Omental fat pad (tissue), 4 donors: ENCODE results near the gene HDAC9. TPM values are rescaled to one million over a fixed set of nuclear protein-coding genes. Genes with fewer than 3 reads are reported as not detected.

Experiments
- ATAC-seq: fragments of 150-250 bp; one replicate; pipeline ENCODE4 v1.9.1; 2016; ENCODE audit warnings: mild to moderate bottlenecking, moderate library complexity; ENCODE audit not compliant: low FRiP score
- DNase-seq: peaks from one replicate; pipeline ENCODE4 v3.0.0-alpha.2; 2019; ENCODE audit warnings: low spot score
- CTCF ChIP-seq, 3 donors: fragments of 450-650 bp; IDR thresholded peaks; one replicate each; pipeline ENCODE4 v1.5.1; 2016 to 2017; ENCODE audit warnings: antibody characterized with exemption in 3 of 3, mild to moderate bottlenecking in 3 of 3, moderate library complexity in 2 of 3
- total RNA-seq, 4 donors: library from RNA; depleted of rRNA; stranded (reverse); fragments of >200 nt; gene quantifications; one replicate each; pipeline ENCODE4 v1.1.0, GENCODE V29; 2016

The HDAC9 gene
- total RNA-seq, 4 donors from 2014 or later = 15.6 to 51.5 (median 24.1) TPM

- DNase-seq = no peak
- ATAC-seq = no peak
- no peak for TF ChIP-seq CTCF (IDR thresholded peaks at IDR 0.05)
Observed at GRCh38 chr7:18644981-18645380, 149.4 kb downstream of the HDAC9 start.

- TF ChIP-seq CTCF (IDR thresholded peaks at IDR 0.05) = no peak
Observed at GRCh38 chr7:18647582-18647981, 152.0 kb downstream of the HDAC9 start.

DNA sequence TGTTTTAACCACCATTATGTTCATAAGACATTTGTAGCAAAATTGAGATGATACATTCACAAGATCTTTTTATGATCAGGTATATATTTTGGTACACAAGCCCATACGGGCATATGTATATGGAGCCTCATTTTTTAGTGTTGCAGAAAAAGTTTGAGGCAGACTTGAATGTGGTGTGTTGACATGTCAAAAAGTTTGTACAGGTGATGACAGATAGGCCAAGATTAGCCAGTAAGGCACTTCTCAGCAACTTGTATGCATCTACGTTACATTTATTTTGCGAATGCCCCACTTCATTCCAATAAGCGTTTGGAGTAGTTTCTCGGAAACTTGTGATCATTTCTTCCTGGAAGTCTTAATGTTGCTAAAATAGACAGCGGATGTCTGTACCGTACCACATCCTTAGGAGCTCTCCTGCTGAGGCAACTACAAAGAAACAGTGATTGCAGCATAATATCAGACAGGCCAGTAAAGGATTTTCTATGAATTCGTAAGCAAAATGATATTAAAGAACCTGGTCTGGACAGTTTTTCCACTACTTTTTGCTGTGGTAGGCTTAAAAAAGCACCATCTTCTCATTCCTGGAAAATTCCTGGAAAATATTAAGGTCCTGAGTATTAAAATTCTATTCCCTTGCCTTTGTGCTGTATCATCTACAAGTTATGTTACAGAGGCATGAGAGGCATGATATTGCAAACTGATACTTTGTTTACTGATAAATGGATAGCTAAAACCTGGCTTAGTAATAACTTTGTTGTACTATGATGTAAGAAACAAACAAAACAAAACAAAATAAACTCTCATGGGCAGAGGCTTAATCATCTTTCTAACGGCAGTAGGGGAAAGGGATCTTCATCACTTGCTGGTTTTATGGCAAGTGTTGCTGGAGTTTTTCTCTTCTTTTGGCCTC lies 153.6 kb downstream of the HDAC9 start:
- no peak for ATAC-seq
- TF ChIP-seq CTCF (IDR thresholded peaks at IDR 0.05) = no peak
- no peak for DNase-seq

More at GRCh38 chr7:18647582-18647981, 152.0 kb downstream of the HDAC9 start:
- ATAC-seq (no peak), DNase-seq (no peak)

DNA sequence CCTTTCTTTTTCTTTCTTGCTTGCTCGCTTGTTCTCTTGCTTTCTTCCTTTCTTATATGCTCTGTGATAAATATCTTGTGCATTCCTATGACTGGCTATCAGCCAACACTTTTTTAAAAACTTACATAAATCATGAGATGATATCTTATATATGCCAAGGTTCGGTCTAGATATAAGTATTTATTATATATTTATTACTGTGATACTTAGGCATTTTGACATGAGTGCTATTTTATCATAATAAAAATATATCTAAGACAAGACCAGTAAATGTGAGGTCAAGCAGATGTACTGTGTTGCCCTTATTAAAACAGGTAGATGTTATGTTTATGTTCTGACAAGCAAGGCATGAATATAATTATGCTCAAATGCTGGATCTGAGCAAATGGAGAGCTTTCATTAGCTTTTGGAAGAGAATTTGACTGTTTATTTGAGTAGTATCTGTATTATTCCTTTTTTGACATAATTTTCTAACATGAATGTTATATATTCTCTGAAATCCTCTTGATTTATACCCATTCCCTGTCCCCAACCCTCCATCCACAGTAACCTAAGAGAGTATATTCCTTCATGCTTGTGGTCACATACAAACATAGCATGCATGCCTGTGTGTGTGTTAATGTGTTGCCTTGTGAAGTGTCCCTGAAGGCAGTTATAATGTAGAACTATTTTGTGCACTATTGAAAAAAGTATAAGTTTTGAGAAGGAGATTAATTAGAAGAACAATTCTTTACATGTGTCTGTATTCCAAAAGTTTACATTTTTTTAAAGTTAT lies 158.0 kb downstream of the HDAC9 start:
- TF ChIP-seq CTCF (IDR thresholded peaks at IDR 0.05) = no peak
- no peak for DNase-seq
- ATAC-seq = no peak

GRCh38 chr7:18654709-18655108 lies 159.2 kb downstream of the HDAC9 start:
- no peak for DNase-seq
- TF ChIP-seq CTCF (IDR thresholded peaks at IDR 0.05) = no peak
- ATAC-seq = no peak

- ATAC-seq = no peak
- TF ChIP-seq CTCF (IDR thresholded peaks at IDR 0.05) = no peak
- no peak for DNase-seq
Observed at GRCh38 chr7:18655506-18655905, 160.0 kb downstream of the HDAC9 start.
